ENCODE results near the gene KLHL26.

Gene KLHL26

GRCh38 chr19:18613589-18614234, 23.1 kb upstream of the KLHL26 start:
- no peak for DNase-seq

GRCh38 chr19:18616023-18616422, 20.8 kb upstream of the KLHL26 start:
- no peak for DNase-seq

- no peak for DNase-seq
Observed at GRCh38 chr19:18617562-18617961, 19.3 kb upstream of the KLHL26 start.

- DNase-seq, result no peak
Observed at GRCh38 chr19:18618236-18618635, 18.6 kb upstream of the KLHL26 start.

GRCh38 chr19:18620311-18620710, 16.5 kb upstream of the KLHL26 start:
- DNase-seq, result no peak

- DNase-seq, result no peak
Observed at GRCh38 chr19:18620902-18621301, 15.9 kb upstream of the KLHL26 start.

GRCh38 chr19:18626906-18627305, 9.9 kb upstream of the KLHL26 start:
- DNase-seq, result no peak

- DNase-seq, result no peak
Observed at GRCh38 chr19:18629166-18630088, 7.4 kb upstream of the KLHL26 start.

- DNase-seq, result no peak
Observed at GRCh38 chr19:18633321-18633720, 3.5 kb upstream of the KLHL26 start.

GRCh38 chr19:18634612-18635297, 2.1 kb upstream of the KLHL26 start:
- no peak for DNase-seq

GRCh38 chr19:18635831-18636182, 1.0 kb upstream of the KLHL26 start:
- no peak for DNase-seq

GRCh38 chr19:18636183-18636968, 452 bp upstream of the KLHL26 start:
- DNase-seq, result peak; percentile 100

- no peak for DNase-seq
Observed at GRCh38 chr19:18637673-18638630, 1.1 kb downstream of the KLHL26 start.

GRCh38 chr19:18639706-18640243, 2.9 kb downstream of the KLHL26 start:
- DNase-seq, result no peak

GRCh38 chr19:18644196-18645034, 7.6 kb downstream of the KLHL26 start:
- DNase-seq, result no peak

- DNase-seq, result no peak
Observed at GRCh38 chr19:18645035-18645511, 8.2 kb downstream of the KLHL26 start.

GRCh38 chr19:18646535-18647370, 9.9 kb downstream of the KLHL26 start:
- DNase-seq, result no peak

GRCh38 chr19:18647371-18647767, 10.5 kb downstream of the KLHL26 start:
- no peak for DNase-seq

GRCh38 chr19:18647807-18648206, 11.0 kb downstream of the KLHL26 start:
- no peak for DNase-seq
